Neural cell (in vitro differentiated cells): Measurements from ENCODE around the gene SNRNP200. TPM values are rescaled to one million over a fixed set of nuclear protein-coding genes. Genes with fewer than 3 reads are reported as not detected.
"Not testable (repeated sequence)": the region's sequence is repeated elsewhere in the genome, so short reads cannot be mapped to it uniquely, and the experiment has no call there.

Experiments
- H2AFZ ChIP-seq: fragments of 200-600, 300-800 bp; sonication (generic), shearing (Covaris generic); 2 replicates; pipeline ENCODE4 v1.6.0; 2014; ENCODE audit warnings: low read depth, mild to moderate bottlenecking, antibody characterized with exemption, low read length, moderate library complexity
- H3F3A ChIP-seq: fragments of 200-600 bp; shearing (Covaris generic); 2 replicates; pipeline ENCODE4 v1.6.1; 2016; ENCODE audit warnings: mild to moderate bottlenecking, moderate library complexity, mixed read lengths, antibody characterized with exemption, low read length; ENCODE audit not compliant: insufficient read depth, poor library complexity, severe bottlenecking
- H3K27ac ChIP-seq: fragments of 200-600, 300-800 bp; sonication (generic), shearing (Covaris generic); 2 replicates; pipeline ENCODE4 v1.5.1; 2014; ENCODE audit warnings: mild to moderate bottlenecking, low read length, moderate library complexity
- H3K27me3 ChIP-seq: fragments of 300-800, 200-600 bp; sonication (generic), shearing (Covaris generic); 2 replicates; pipeline ENCODE4 v1.6.0; 2014; ENCODE audit warnings: mild to moderate bottlenecking, low read depth, low read length, moderate library complexity; ENCODE audit not compliant: insufficient read depth
- H3K36me3 ChIP-seq: fragments of 300-800, 200-600 bp; sonication (generic), shearing (Covaris generic); 2 replicates; pipeline ENCODE4 v1.5.1; 2014; ENCODE audit warnings: mild to moderate bottlenecking, antibody characterized with exemption, low read length, moderate library complexity; ENCODE audit not compliant: insufficient read depth
- H3K4me2 ChIP-seq: fragments of 300-800, 200-600 bp; sonication (generic), shearing (Covaris generic); 2 replicates; pipeline ENCODE4 v1.6.0; 2014; ENCODE audit warnings: mild to moderate bottlenecking, low read length
- H3K4me3 ChIP-seq: fragments of 300-800, 200-600 bp; sonication (generic), shearing (Covaris generic); 2 replicates; pipeline ENCODE4 v1.5.1; 2014; ENCODE audit warnings: mild to moderate bottlenecking, low read length, moderate library complexity
- H3K79me2 ChIP-seq: fragments of 200-600 bp; shearing (Covaris generic); replicated peaks from 2 replicates; pipeline ENCODE4 v1.6.0; 2014; ENCODE audit warnings: mild to moderate bottlenecking, low read length, moderate library complexity; ENCODE audit not compliant: insufficient read depth
- H3K9ac ChIP-seq: fragments of 300-800, 200-600 bp; sonication (generic), shearing (Covaris generic); 2 replicates; pipeline ENCODE4 v1.6.1; 2016; ENCODE audit warnings: mild to moderate bottlenecking, low read length, mixed read lengths
- H3K9me2 ChIP-seq: fragments of 200-600 bp; shearing (Covaris generic); 2 replicates; pipeline ENCODE4 v1.6.1; 2016; ENCODE audit warnings: mild to moderate bottlenecking, low read length, mixed read lengths; ENCODE audit not compliant: insufficient read depth
- H3K9me3 ChIP-seq: fragments of 200-600, 300-800 bp; sonication (generic), shearing (Covaris generic); 2 replicates; pipeline ENCODE4 v1.6.1; 2016; ENCODE audit warnings: mild to moderate bottlenecking, mixed run types, low read length, moderate library complexity, mixed read lengths
- H4K20me1 ChIP-seq: fragments of 200-600 bp; shearing (Covaris generic); 2 replicates; pipeline ENCODE4 v1.6.1; 2016; ENCODE audit warnings: mild to moderate bottlenecking, mixed run types; ENCODE audit not compliant: insufficient read depth
- EP300 ChIP-seq: fragments of 450-650 bp; conservative IDR thresholded peaks from 2 replicates; pipeline ENCODE4 v1.6.1; 2014; ENCODE audit warnings: antibody characterized with exemption, mild to moderate bottlenecking, moderate library complexity; ENCODE audit not compliant: poor library complexity, severe bottlenecking
- EZH2 ChIP-seq: fragments of 200-600, 300-800 bp; shearing (Covaris generic), sonication (generic); IDR thresholded peaks from 2 replicates; pipeline ENCODE4 v1.6.1; 2014; ENCODE audit warnings: antibody characterized with exemption, low read length, borderline replicate concordance, mild to moderate bottlenecking; ENCODE audit not compliant: insufficient read depth, poor library complexity, severe bottlenecking
- MXI1 ChIP-seq: fragments of 450-650 bp; conservative IDR thresholded peaks from 2 replicates; pipeline ENCODE4 v1.6.1; 2014; ENCODE audit warnings: antibody characterized with exemption, mild to moderate bottlenecking; ENCODE audit not compliant: poor library complexity, severe bottlenecking
- POLR2AphosphoS5 ChIP-seq: IDR thresholded peaks from 2 replicates; pipeline ENCODE4 v1.6.1; 2012
- RAD21 ChIP-seq: fragments of 450-650 bp; conservative IDR thresholded peaks from 2 replicates; pipeline ENCODE4 v1.6.1; 2014; ENCODE audit warnings: antibody characterized with exemption, mild to moderate bottlenecking, moderate library complexity
- SMC3 ChIP-seq: fragments of 450-650 bp; conservative IDR thresholded peaks from 2 replicates; pipeline ENCODE4 v1.6.1; 2014; ENCODE audit warnings: antibody characterized with exemption, mild to moderate bottlenecking, moderate library complexity; ENCODE audit not compliant: poor library complexity
- TAF1 ChIP-seq: IDR thresholded peaks from 2 replicates; pipeline ENCODE4 v1.6.1; 2012; ENCODE audit warnings: low read depth
- polyA plus RNA-seq: library from polyadenylated mRNA; depleted of rRNA; stranded (reverse); fragments of >200 nt; gene quantifications from 2 replicates; pipeline ENCODE4 v1.2.3, GENCODE V29; 2014
- TF ChIP-seq, protein P1 (sequence below): IDR thresholded peaks from 2 replicates; pipeline ENCODE4 v1.6.1; 2012; ENCODE audit warnings: borderline replicate concordance
- TF ChIP-seq, protein P2 (sequence below): fragments of 450-650 bp; IDR thresholded peaks from 2 replicates; pipeline ENCODE4 v1.5.1; 2014; ENCODE audit warnings: antibody characterized with exemption, mild to moderate bottlenecking, moderate library complexity; ENCODE audit not compliant: poor library complexity, severe bottlenecking

SNRNP200 gene
- polyA plus RNA-seq, 1 donor from 2014 or later = 70.4 TPM

DNA sequence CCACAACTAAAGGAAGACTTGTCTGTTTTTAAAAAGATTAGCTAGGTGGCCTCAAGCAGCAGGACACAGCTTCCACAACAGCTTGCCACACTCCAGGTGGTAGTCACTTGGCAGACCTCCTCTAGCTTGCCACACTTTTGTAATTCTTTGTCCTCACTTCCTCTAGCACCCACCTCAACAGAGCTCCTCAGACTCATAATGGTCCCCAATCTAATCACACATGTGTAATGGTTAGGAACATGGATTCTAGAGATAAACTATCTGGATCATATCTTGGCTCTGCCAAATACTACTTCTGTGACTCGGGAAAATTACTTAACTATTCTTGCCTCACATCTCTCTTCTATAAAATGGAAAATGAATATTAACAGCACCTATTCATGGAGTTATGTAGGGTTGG lies 3.5 kb downstream of the SNRNP200 start:
- Histone ChIP-seq H3K27ac (no peak overlapping the region), H3K9me2 (no peaks in the 10 kb centered on the region), H3K4me2 (no peak overlapping the region), H3F3A (no peaks in the 10 kb centered on the region), H3K9me3 (no peaks in the 10 kb centered on the region), H3K27me3 (no peaks in the 10 kb centered on the region), H3K79me2 (peaks cover 44% of the 10 kb centered on the region), H3K4me3 (no peak overlapping the region), H3K36me3 (peaks cover 6% of the 10 kb centered on the region), H4K20me1 (no peaks in the 10 kb centered on the region), H2AFZ (no peak overlapping the region), H3K9ac (no peak overlapping the region)
- TF ChIP-seq SMC3 (no peak), POLR2AphosphoS5 (no peak), TAF1 (no peak), EP300 (no peak), EZH2 (no peak), RAD21 (no peak), MXI1 (no peak)
- TF ChIP-seq, protein P1, sequence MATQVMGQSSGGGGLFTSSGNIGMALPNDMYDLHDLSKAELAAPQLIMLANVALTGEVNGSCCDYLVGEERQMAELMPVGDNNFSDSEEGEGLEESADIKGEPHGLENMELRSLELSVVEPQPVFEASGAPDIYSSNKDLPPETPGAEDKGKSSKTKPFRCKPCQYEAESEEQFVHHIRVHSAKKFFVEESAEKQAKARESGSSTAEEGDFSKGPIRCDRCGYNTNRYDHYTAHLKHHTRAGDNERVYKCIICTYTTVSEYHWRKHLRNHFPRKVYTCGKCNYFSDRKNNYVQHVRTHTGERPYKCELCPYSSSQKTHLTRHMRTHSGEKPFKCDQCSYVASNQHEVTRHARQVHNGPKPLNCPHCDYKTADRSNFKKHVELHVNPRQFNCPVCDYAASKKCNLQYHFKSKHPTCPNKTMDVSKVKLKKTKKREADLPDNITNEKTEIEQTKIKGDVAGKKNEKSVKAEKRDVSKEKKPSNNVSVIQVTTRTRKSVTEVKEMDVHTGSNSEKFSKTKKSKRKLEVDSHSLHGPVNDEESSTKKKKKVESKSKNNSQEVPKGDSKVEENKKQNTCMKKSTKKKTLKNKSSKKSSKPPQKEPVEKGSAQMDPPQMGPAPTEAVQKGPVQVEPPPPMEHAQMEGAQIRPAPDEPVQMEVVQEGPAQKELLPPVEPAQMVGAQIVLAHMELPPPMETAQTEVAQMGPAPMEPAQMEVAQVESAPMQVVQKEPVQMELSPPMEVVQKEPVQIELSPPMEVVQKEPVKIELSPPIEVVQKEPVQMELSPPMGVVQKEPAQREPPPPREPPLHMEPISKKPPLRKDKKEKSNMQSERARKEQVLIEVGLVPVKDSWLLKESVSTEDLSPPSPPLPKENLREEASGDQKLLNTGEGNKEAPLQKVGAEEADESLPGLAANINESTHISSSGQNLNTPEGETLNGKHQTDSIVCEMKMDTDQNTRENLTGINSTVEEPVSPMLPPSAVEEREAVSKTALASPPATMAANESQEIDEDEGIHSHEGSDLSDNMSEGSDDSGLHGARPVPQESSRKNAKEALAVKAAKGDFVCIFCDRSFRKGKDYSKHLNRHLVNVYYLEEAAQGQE = no peak
- TF ChIP-seq, protein P2, sequence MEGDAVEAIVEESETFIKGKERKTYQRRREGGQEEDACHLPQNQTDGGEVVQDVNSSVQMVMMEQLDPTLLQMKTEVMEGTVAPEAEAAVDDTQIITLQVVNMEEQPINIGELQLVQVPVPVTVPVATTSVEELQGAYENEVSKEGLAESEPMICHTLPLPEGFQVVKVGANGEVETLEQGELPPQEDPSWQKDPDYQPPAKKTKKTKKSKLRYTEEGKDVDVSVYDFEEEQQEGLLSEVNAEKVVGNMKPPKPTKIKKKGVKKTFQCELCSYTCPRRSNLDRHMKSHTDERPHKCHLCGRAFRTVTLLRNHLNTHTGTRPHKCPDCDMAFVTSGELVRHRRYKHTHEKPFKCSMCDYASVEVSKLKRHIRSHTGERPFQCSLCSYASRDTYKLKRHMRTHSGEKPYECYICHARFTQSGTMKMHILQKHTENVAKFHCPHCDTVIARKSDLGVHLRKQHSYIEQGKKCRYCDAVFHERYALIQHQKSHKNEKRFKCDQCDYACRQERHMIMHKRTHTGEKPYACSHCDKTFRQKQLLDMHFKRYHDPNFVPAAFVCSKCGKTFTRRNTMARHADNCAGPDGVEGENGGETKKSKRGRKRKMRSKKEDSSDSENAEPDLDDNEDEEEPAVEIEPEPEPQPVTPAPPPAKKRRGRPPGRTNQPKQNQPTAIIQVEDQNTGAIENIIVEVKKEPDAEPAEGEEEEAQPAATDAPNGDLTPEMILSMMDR = no peak

DNA sequence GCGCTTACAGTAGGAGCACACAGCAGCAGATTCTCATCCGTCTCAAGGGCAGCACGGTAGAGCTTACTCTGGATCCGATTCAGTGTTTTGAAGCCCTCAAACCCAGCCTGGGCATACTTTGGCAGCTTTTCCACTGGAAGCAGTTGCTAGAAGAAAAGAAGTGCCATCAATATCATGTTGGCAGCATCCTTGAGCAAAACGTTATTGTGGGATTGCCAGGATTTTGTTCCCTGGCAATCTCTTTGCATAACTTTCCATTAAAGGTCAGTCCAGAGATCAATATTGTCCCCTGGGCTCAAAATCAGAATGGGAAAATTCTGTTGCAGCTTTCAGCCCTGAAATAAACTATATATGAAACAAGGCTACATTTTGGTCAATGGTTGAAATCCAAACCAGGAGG lies 8.4 kb downstream of the SNRNP200 start:
- no peak for TF ChIP-seq RAD21
- no peak for TF ChIP-seq EP300
- TF ChIP-seq, protein P1 = no peak
- no peak for TF ChIP-seq POLR2AphosphoS5
- TF ChIP-seq, protein P2 = no peak
- TF ChIP-seq SMC3 = no peak
- no peak for TF ChIP-seq EZH2
- no peak for TF ChIP-seq MXI1
- no peak for TF ChIP-seq TAF1
- peaks cover 14% of the 10 kb centered on the region for H3K36me3 ChIP-seq
- no peaks in the 10 kb centered on the region for H3F3A ChIP-seq
- H3K4me2 ChIP-seq = no peak overlapping the region
- no peak overlapping the region for H3K27ac ChIP-seq
- no peaks in the 10 kb centered on the region for H3K9me3 ChIP-seq
- H4K20me1 ChIP-seq = no peaks in the 10 kb centered on the region
- no peak overlapping the region for H3K4me3 ChIP-seq
- peaks cover 5% of the 10 kb centered on the region for H3K79me2 ChIP-seq
- H3K27me3 ChIP-seq = no peaks in the 10 kb centered on the region
- no peak overlapping the region for H2AFZ ChIP-seq
- H3K9ac ChIP-seq = no peak overlapping the region
- no peaks in the 10 kb centered on the region for H3K9me2 ChIP-seq

DNA sequence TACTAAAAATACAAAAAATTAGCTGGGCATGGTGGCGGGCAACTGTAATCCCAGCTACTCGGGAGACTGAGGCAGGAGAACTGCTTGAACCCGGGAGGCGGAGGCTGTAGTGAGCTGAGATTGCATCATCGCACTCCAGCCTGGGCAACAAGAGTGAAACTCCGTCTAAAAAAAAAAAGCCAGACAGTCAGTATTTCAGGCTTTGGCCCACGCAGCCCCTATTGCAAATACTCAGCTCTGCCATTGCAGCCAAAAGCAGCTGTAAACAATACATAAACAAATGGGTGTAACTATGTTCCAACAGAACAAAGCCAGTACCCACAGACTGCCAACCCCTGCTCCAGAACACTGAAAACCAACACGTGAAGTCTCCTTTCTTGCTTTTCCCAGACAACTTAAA lies 11.1 kb downstream of the SNRNP200 start:
- H3K4me2 ChIP-seq, H3K79me2 ChIP-seq, H3K27me3 ChIP-seq, H3K9me2 ChIP-seq, H3K9ac ChIP-seq, H3K27ac ChIP-seq, H2AFZ ChIP-seq, H3K9me3 ChIP-seq, H3K4me3 ChIP-seq, H4K20me1 ChIP-seq, H3F3A ChIP-seq: not testable (repeated sequence)
- H3K36me3 ChIP-seq = peaks cover 15% of the 10 kb centered on the region
